Hematopoietic multipotent progenitor cell treated with erythropoietin and hydrocortisone succinate and interleukin-3 and kit ligand, for 4 days (in vitro differentiated cells): Measurements from ENCODE around the gene YJEFN3.

Source experiments
- DNase-seq: peaks from one replicate; pipeline ENCODE4 v3.0.0-alpha.2; 2015

YJEFN3 gene

GRCh38 chr19:19558055-19558454, 29.3 kb downstream of the YJEFN3 start:
- DNase-seq, result no peak

GRCh38 chr19:19558636-19559035, 29.9 kb downstream of the YJEFN3 start:
- DNase-seq, result no peak

GRCh38 chr19:19559931-19560330, 31.2 kb downstream of the YJEFN3 start:
- peak; percentile 42 for DNase-seq

GRCh38 chr19:19561946-19562664, 33.4 kb downstream of the YJEFN3 start:
- no peak for DNase-seq

GRCh38 chr19:19562665-19563347, 34.1 kb downstream of the YJEFN3 start:
- peak; percentile 37 for DNase-seq

- no peak for DNase-seq
Observed at GRCh38 chr19:19563348-19563848, 34.7 kb downstream of the YJEFN3 start.

- no peak for DNase-seq
Observed at GRCh38 chr19:19566306-19566705, 37.6 kb downstream of the YJEFN3 start.

- no peak for DNase-seq
Observed at GRCh38 chr19:19567391-19567790, 38.7 kb downstream of the YJEFN3 start.

GRCh38 chr19:19568802-19569756, 40.4 kb downstream of the YJEFN3 start:
- no peak for DNase-seq

- peak; percentile 56 for DNase-seq
Observed at GRCh38 chr19:19570571-19570970, 41.9 kb downstream of the YJEFN3 start.

GRCh38 chr19:19571071-19571786, 42.5 kb downstream of the YJEFN3 start:
- peak; percentile 55 for DNase-seq

GRCh38 chr19:19575411-19575810, 46.7 kb downstream of the YJEFN3 start:
- DNase-seq, result no peak

- no peak for DNase-seq
Observed at GRCh38 chr19:19578252-19578651, 49.5 kb downstream of the YJEFN3 start.

- DNase-seq, result no peak
Observed at GRCh38 chr19:19579533-19580361, 51.0 kb downstream of the YJEFN3 start.

GRCh38 chr19:19580418-19580817, 51.7 kb downstream of the YJEFN3 start:
- no peak for DNase-seq

- no peak for DNase-seq
Observed at GRCh38 chr19:19581391-19581790, 52.7 kb downstream of the YJEFN3 start.

GRCh38 chr19:19582471-19582870, 53.8 kb downstream of the YJEFN3 start:
- DNase-seq, result no peak

- no peak for DNase-seq
Observed at GRCh38 chr19:19584356-19584755, 55.6 kb downstream of the YJEFN3 start.
